Suppressor macrophage treated with lipopolysaccharide for 4 hours (primary cell): ENCODE results near the gene TJP3.
A peak's percentile ranks its signal among the peaks of the same experiment; 100 is the strongest.
"Not testable (repeated sequence)": the region's sequence is repeated elsewhere in the genome, so short reads cannot be mapped to it uniquely, and the experiment has no call there.

ENCODE experiments used
- DNase-seq: peaks from one replicate; pipeline ENCODE4 v3.0.0-alpha.2; 2020

The TJP3 gene

DNA sequence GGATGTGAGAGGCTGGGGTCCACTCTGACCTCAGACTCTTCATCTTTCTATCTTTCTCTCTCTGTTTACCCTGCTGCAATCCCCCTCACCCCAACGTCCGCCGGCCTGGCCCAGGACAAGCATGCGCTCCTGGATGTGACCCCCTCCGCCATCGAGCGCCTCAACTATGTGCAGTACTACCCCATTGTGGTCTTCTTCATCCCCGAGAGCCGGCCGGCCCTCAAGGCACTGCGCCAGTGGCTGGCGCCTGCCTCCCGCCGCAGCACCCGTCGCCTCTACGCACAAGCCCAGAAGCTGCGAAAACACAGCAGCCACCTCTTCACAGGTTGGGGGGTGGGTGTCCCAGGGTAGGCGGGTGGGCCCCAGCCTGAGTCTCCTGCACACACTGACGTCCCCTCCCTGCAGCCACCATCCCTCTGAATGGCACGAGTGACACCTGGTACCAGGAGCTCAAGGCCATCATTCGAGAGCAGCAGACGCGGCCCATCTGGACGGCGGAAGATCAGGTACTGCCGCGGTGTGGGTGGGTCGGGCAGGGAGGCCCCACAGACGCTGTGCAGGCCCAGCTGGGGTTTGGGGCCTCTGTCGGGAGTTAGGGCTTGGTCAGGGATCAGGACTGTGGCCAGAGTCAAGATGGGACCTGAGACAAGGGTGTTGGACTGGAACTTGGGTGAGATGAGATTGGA lies 38.3 kb downstream of the TJP3 start:
- no peak for DNase-seq

DNA sequence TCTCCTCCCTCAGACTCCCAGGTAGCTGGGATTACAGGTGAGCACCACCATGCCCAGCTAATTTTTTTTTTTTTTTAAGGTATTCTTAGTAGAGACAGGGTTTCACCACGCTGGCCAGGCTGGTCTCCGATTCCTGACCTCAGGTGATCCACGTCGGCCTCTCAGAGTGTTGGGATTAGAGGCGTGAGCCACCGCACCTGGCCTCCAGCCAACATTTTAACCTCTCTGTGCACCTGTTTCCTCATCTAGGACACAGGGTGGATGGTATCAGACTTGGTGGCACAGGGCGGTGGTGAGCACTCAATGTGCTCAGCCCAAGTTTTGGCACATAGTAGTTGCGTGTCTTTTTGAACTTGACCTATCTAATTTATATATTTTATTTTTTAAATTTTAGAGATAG lies 40.8 kb downstream of the TJP3 start:
- DNase-seq: no peak

DNA sequence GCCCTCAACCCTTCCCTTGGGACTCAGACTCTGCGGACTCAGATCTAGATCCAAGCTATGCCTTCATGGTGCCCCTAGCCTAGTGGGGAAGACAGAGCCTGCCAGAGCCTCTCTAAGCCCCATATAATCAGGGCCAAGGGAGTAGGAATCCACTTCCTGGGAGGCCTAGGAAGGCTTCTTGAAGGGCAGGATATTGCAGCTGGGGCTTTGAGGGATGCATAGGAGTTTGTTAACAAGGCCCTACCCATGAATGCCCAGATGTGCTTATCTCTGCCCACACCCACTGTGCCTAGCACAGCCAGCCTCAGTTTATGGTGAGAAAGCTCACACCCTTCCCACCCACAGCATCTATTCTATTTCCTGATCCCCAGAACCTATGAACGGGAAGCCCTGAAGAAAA lies 42.0 kb downstream of the TJP3 start:
- DNase-seq: no peak

GRCh38 chr19:3751236-3751635 lies 43.1 kb downstream of the TJP3 start:
- no peak for DNase-seq

DNA sequence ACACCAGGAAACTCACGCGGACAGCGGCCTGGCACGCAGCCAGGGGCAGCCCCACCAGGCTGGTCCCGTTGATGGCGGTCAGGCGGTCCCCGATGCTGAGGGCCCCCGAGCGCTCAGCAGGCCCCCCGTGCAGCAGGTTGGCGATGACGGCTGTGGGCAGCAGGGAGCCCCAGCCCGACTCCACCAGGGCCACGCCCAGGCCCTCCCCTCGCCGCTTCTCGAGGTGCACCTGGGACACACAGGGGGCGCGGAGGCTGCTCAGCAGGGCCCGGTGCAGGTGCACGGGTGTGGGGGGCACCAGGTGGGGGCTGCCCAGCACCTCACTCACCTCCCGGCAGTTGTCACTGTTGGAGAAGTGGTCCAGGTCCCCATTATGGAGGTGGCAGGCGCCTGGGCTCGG lies 44.3 kb downstream of the TJP3 start:
- no peak for DNase-seq

GRCh38 chr19:3753631-3754410 lies 45.6 kb downstream of the TJP3 start:
- no peak for DNase-seq

GRCh38 chr19:3757705-3758104 lies 49.5 kb downstream of the TJP3 start:
- not testable (repeated sequence) for DNase-seq

GRCh38 chr19:3758297-3758696 lies 50.1 kb downstream of the TJP3 start:
- DNase-seq: not testable (repeated sequence)

DNA sequence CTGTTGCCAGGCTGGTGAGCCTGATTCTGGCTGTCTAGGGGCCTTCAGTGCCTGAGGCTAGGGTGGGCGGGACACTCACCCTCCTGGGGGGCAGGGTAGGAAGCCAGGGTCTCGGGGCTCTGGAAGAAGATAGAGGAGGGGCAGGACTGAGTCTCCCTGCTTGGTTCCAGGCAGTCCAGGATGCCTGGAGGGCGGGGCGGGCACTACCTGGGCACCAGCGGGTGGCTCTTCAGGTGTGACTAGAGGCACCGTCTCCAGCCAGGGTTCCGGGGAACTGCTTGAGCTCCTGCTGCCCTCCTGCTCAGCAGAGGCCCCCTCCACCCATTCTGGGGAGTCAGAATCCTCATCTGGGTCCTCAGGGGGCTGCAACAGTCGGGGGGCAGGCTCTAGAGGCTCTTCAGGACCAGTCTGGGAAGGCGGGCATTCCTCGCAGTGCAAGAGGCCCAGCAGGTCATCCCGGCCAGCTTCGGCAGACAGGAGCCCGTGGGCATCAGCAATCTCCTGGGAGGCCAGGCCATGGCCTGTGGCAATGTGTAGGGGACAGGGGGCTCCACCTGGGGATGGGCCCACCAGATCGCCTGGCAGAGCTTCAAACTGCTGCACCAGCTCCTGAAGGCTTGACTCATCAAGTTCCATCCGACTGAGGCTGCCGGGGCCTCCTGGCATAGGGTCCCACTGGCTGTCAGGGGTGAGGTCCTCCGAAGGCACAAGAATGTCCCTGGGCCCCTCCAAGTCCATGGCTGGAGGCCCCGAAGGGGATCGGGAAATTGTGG lies 51.5 kb downstream of the TJP3 start:
- DNase-seq: no peak

DNA sequence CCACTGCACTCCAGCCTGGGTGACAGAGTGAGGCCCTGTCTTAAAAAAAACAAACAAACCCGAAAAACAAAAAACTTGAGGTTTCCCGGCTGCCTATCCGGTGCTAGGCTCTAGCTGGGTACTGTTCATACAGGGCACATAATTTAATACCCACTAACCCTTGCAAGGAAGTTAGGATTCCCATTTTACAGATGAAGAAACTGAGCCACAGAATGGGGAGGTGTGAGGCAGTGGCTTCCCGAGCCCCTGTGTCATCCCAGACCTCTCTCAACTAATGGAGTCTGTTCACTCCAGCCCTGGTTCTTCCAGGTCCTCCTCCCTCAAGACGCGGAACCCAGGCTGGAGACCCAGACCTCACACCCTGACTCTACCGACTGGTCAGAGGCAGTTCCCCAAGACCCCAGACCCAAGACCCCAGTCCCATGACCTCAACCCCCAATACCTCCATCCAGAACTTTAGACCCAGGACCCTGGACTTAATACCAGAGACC lies 52.7 kb downstream of the TJP3 start:
- no peak for DNase-seq

- DNase-seq: peak; percentile 97
These were observed 53.4 kb downstream of the TJP3 start, which contains the start of gene APBA3 for GRCh38 chr19:3761382-3762129. APBA3 (minus strand) TSS chr19:3761692; CDS start chr19:3760264, 1,428 bp downstream.

GRCh38 chr19:3762130-3762473 lies 53.9 kb downstream of the TJP3 start:
- DNase-seq: no peak

- DNase-seq: peak; percentile 100
These were observed 54.6 kb downstream of the TJP3 start, which contains the start of gene MRPL54 for GRCh38 chr19:3762501-3763459. MRPL54 (plus strand) TSS chr19:3762682; CDS start chr19:3762701, 19 bp downstream.

- DNase-seq: no peak
These were observed 56.9 kb downstream of the TJP3 start for GRCh38 chr19:3765121-3765520.

DNA sequence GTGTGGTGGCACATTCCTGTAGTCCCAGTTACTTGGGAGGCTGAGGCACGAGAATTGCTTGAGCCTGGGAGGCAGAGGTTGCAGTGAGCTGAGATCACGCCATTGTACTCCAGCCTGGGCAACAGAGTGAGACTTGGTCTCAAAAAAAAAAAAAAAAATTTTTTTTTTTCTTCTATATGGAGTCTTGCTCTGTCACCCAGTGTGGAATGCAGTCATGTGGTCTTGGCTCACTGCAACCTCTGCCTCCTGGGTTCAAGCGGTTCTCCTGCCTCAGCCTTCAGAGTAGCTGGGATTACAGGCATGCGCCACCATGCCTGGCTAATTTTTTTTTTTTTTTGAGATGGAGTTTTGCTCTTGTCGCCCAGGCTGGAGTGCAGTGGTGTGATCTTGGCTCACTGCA lies 57.6 kb downstream of the TJP3 start:
- DNase-seq: not testable (repeated sequence)

- DNase-seq: no peak
These were observed 58.3 kb downstream of the TJP3 start for GRCh38 chr19:3766520-3766919.

DNA sequence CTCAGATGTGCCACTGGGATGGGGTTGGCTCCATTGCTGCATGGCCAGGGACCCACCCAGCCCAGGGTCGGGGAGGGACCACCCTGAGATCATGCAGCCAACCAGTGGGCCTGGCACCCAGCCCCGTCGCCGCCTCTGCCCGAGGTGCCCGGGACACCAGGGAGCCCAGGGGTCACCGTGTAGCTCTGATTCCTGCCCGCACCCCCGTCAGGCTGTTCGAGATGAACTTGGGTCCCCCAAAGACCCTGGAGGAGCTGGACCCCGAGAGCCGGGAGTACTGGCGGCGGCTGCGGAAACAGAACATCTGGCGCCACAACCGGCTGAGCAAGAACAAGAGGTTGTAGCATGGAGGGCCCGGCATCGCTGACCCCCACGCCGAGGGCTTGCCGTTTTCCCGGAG lies 58.9 kb downstream of the TJP3 start:
- DNase-seq: no peak

GRCh38 chr19:3768015-3768747 lies 60.0 kb downstream of the TJP3 start:
- DNase-seq: no peak

DNA sequence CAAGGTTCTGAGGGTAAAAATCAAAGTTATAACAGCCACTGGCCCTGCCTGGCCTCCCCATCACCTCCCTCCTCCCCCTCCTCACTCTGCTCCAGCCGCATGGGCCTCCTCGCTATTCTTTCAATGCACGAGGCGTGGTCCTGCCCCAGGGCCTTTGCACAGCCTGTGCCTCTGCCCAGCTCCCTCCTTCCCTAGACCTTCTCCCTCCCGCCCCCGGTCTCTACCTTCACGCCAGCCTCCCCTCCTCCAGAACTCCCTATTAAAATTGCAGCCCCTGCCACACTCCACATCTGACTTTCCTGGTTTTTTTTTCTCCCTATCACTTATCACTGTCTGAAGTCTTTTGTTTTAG lies 60.5 kb downstream of the TJP3 start:
- DNase-seq: no peak

GRCh38 chr19:3769494-3769893 lies 61.3 kb downstream of the TJP3 start:
- no peak for DNase-seq
